ENCODE data around the gene ANXA1. TPM values are rescaled to one million over a fixed set of nuclear protein-coding genes. Genes with fewer than 3 reads are reported as not detected.
A peak's percentile ranks its signal among the peaks of the same experiment; 100 is the strongest.

Gene ANXA1
- total RNA-seq, 3 donors from 2014 or later: 364 to 729 (median 628) TPM

GRCh38 chr9:73154722-73155121 is 3.1 kb downstream of the ANXA1 start:
- Histone ChIP-seq H3K4me3 (peak overlapping the region; percentile 53 to 65 (median 54)), H3K27me3 (no peaks in the 10 kb centered on the region), H3K27ac (peak overlapping the region; percentile 81 to 89), H3K4me1 (peaks cover 0 to 17% of the 10 kb centered on the region in 2 donors), H3K9me3 (no peaks in the 10 kb centered on the region), H3K36me3 (no peaks in the 10 kb centered on the region)
- DNase-seq (ENCODE audit: low spot score in 2 of 2): no peak
- TF ChIP-seq POLR2AphosphoS5 (IDR thresholded peaks at IDR 0.05) (no peak), POLR2A (IDR thresholded peaks at IDR 0.05) (no peak), CTCF (IDR thresholded peaks at IDR 0.05) (no peak)
- intact Hi-C loops (cut with DNase I; ENCODE audit: low total_unique reads): no loop called here

GRCh38 chr9:73155377-73155776 is 3.7 kb downstream of the ANXA1 start:
- H3K9me3 ChIP-seq: no peaks in the 10 kb centered on the region
- peaks cover 0 to 17% of the 10 kb centered on the region in 2 donors for H3K4me1 ChIP-seq
- no peaks in the 10 kb centered on the region for H3K36me3 ChIP-seq
- no peak for DNase-seq (ENCODE audit: low spot score in 2 of 2)
- TF ChIP-seq CTCF (IDR thresholded peaks at IDR 0.05) (no peak), POLR2A (IDR thresholded peaks at IDR 0.05) (no peak), POLR2AphosphoS5 (IDR thresholded peaks at IDR 0.05) (no peak)
- peak overlapping the region; percentile 53 to 65 (median 54) for H3K4me3 ChIP-seq
- no peaks in the 10 kb centered on the region for H3K27me3 ChIP-seq
- intact Hi-C loops (cut with DNase I; ENCODE audit: low total_unique reads): no loop called here
- H3K27ac ChIP-seq: peak overlapping the region in 1 of 2 donors; percentile 89

GRCh38 chr9:73155968-73156864 is 4.6 kb downstream of the ANXA1 start:
- H3K27me3 ChIP-seq: no peaks in the 10 kb centered on the region
- H3K27ac ChIP-seq: peak overlapping the region in 1 of 2 donors; percentile 19
- TF ChIP-seq CTCF (IDR thresholded peaks at IDR 0.05) (no peak), POLR2A (IDR thresholded peaks at IDR 0.05) (no peak), POLR2AphosphoS5 (IDR thresholded peaks at IDR 0.05) (no peak)
- intact Hi-C loops (cut with DNase I; ENCODE audit: low total_unique reads): no loop called here
- DNase-seq (ENCODE audit: low spot score in 2 of 2): no peak
- peaks cover 0 to 11% of the 10 kb centered on the region in 2 donors for H3K4me1 ChIP-seq
- peak overlapping the region in 2 of 3 donors; percentile 8 to 12 for H3K4me3 ChIP-seq
- H3K36me3 ChIP-seq: peaks cover 2% of the 10 kb centered on the region
- no peaks in the 10 kb centered on the region for H3K9me3 ChIP-seq

GRCh38 chr9:73156865-73157187 is 5.2 kb downstream of the ANXA1 start:
- intact Hi-C loops (cut with DNase I; ENCODE audit: low total_unique reads): no loop called here
- H3K36me3 ChIP-seq: peaks cover 8% of the 10 kb centered on the region
- no peak for TF ChIP-seq CTCF (IDR thresholded peaks at IDR 0.05)
- TF ChIP-seq POLR2A (IDR thresholded peaks at IDR 0.05): no peak
- TF ChIP-seq POLR2AphosphoS5 (IDR thresholded peaks at IDR 0.05): no peak
- no peaks in the 10 kb centered on the region for H3K9me3 ChIP-seq
- peak overlapping the region in 1 of 3 donors; percentile 8 for H3K4me3 ChIP-seq
- no peaks in the 10 kb centered on the region for H3K27me3 ChIP-seq
- H3K4me1 ChIP-seq: peaks cover 0 to 8% of the 10 kb centered on the region in 2 donors
- DNase-seq (ENCODE audit: low spot score in 2 of 2): no peak
- H3K27ac ChIP-seq: peak overlapping the region; percentile 19 to 34

- H3K4me3 ChIP-seq: peak overlapping the region in 1 of 3 donors; percentile 19
- TF ChIP-seq POLR2A (IDR thresholded peaks at IDR 0.05): no peak
- TF ChIP-seq POLR2AphosphoS5 (IDR thresholded peaks at IDR 0.05): no peak
- TF ChIP-seq CTCF (IDR thresholded peaks at IDR 0.05): no peak
These were observed 6.1 kb downstream of the ANXA1 start for GRCh38 chr9:73157811-73158210.

More at GRCh38 chr9:73157811-73158210, 6.1 kb downstream of the ANXA1 start:
- DNase-seq (ENCODE audit: low spot score in 2 of 2): no peak
- Histone ChIP-seq H3K9me3 (no peaks in the 10 kb centered on the region), H3K36me3 (peaks cover 10% of the 10 kb centered on the region), H3K27ac (peak overlapping the region in 1 of 2 donors; percentile 34), H3K4me1 (peaks cover 0 to 8% of the 10 kb centered on the region in 2 donors), H3K27me3 (no peaks in the 10 kb centered on the region)
- intact Hi-C loops (cut with DNase I; ENCODE audit: low total_unique reads): no loop called here
